ENCODE data around the gene HYKK. TPM values are rescaled to one million over a fixed set of nuclear protein-coding genes. Genes with fewer than 3 reads are reported as not detected.
A peak's percentile ranks its signal among the peaks of the same experiment; 100 is the strongest.
"Not testable (repeated sequence)": the region's sequence is repeated elsewhere in the genome, so short reads cannot be mapped to it uniquely, and the experiment has no call there.

HYKK gene
- 7.1 TPM for total RNA-seq
- 4.8 TPM for polyA plus RNA-seq

GRCh38 chr15:78506971-78507830 is at the start of gene HYKK:
HYKK (plus strand) TSS chr15:78507577; CDS start chr15:78513089, 5,512 bp downstream.
- Histone ChIP-seq H3K4me3 (ENCODE audit: low read depth, low read length) (peak within 1 kb of the TSS; percentile 67), H3K4me1 (ENCODE audit: insufficient read depth) (no peaks in the 10 kb centered on the region), H3K36me3 (ENCODE audit: insufficient read depth) (no peaks in the 10 kb centered on the region), H3K27ac (ENCODE audit: low read depth) (peak within 1 kb of the TSS; percentile 14)
- WGBS = under 1% methylated on average over 63 of the region's 63 CpGs
- peak; percentile 95 for DNase-seq (ENCODE audit: extremely low spot score)

- DNase-seq (ENCODE audit: extremely low spot score) = no peak
- Histone ChIP-seq H3K27ac (ENCODE audit: low read depth) (no peak overlapping the region), H3K36me3 (ENCODE audit: insufficient read depth) (peaks cover 5% of the 10 kb centered on the region), H3K4me3 (ENCODE audit: low read depth, low read length) (no peak overlapping the region), H3K4me1 (ENCODE audit: insufficient read depth) (peaks cover 3% of the 10 kb centered on the region)
- 82% methylated on average over 4 of the region's 4 CpGs for WGBS
These were observed 46.6 kb upstream of the HYKK start for GRCh38 chr15:78460737-78461136.

- Histone ChIP-seq H3K36me3 (ENCODE audit: insufficient read depth) (peaks cover 5% of the 10 kb centered on the region), H3K4me1 (ENCODE audit: insufficient read depth) (peaks cover 2% of the 10 kb centered on the region), H3K4me3 (ENCODE audit: low read depth, low read length) (no peak overlapping the region), H3K27ac (ENCODE audit: low read depth) (peak overlapping the region; percentile 32)
- DNase-seq (ENCODE audit: extremely low spot score) = no peak
- WGBS = 45% methylated on average over 3 of the region's 3 CpGs
These were observed 46.0 kb upstream of the HYKK start for GRCh38 chr15:78461171-78461888.

- 99% methylated on average over 1 of the region's 1 CpG for WGBS
- Histone ChIP-seq H3K4me3 (ENCODE audit: low read depth, low read length) (no peak overlapping the region), H3K4me1 (ENCODE audit: insufficient read depth) (no peaks in the 10 kb centered on the region), H3K27ac (ENCODE audit: low read depth) (no peak overlapping the region), H3K36me3 (ENCODE audit: insufficient read depth) (peaks cover 17% of the 10 kb centered on the region)
- DNase-seq (ENCODE audit: extremely low spot score) = no peak
These were observed 38.3 kb upstream of the HYKK start for GRCh38 chr15:78469031-78469430.

- Histone ChIP-seq H3K4me1 (ENCODE audit: insufficient read depth) (no peaks in the 10 kb centered on the region), H3K27ac (ENCODE audit: low read depth) (no peak overlapping the region), H3K4me3 (ENCODE audit: low read depth, low read length) (no peak overlapping the region), H3K36me3 (ENCODE audit: insufficient read depth) (peaks cover 12% of the 10 kb centered on the region)
- no peak for DNase-seq (ENCODE audit: extremely low spot score)
- WGBS = 78% methylated on average over 5 of the region's 5 CpGs
These were observed 30.1 kb upstream of the HYKK start for GRCh38 chr15:78477295-78477694.

GRCh38 chr15:78479650-78480049 is 27.7 kb upstream of the HYKK start:
- WGBS = 97% methylated on average over 3 of the region's 3 CpGs
- Histone ChIP-seq H3K4me1 (ENCODE audit: insufficient read depth) (no peaks in the 10 kb centered on the region), H3K36me3 (ENCODE audit: insufficient read depth) (peaks cover 5% of the 10 kb centered on the region), H3K4me3 (ENCODE audit: low read depth, low read length) (no peak overlapping the region), H3K27ac (ENCODE audit: low read depth) (no peak overlapping the region)
- DNase-seq (ENCODE audit: extremely low spot score) = no peak

GRCh38 chr15:78481917-78482316 is 25.5 kb upstream of the HYKK start:
- Histone ChIP-seq H3K4me1 (ENCODE audit: insufficient read depth) (no peaks in the 10 kb centered on the region), H3K36me3 (ENCODE audit: insufficient read depth) (peaks cover 9% of the 10 kb centered on the region), H3K27ac (ENCODE audit: low read depth) (no peak overlapping the region), H3K4me3 (ENCODE audit: low read depth, low read length) (no peak overlapping the region)
- DNase-seq (ENCODE audit: extremely low spot score) = no peak
- WGBS = 89% methylated on average over 7 of the region's 7 CpGs

- Histone ChIP-seq H3K4me1 (ENCODE audit: insufficient read depth) (peaks cover 2% of the 10 kb centered on the region), H3K27ac (ENCODE audit: low read depth) (no peak overlapping the region), H3K4me3 (ENCODE audit: low read depth, low read length) (no peak overlapping the region), H3K36me3 (ENCODE audit: insufficient read depth) (peaks cover 6% of the 10 kb centered on the region)
- 68% methylated on average over 1 of the region's 1 CpG for WGBS
- no peak for DNase-seq (ENCODE audit: extremely low spot score)
These were observed 14.5 kb upstream of the HYKK start for GRCh38 chr15:78492872-78493271.

- WGBS = 97% methylated on average over 4 of the region's 4 CpGs
- Histone ChIP-seq H3K36me3 (ENCODE audit: insufficient read depth) (peaks cover 2% of the 10 kb centered on the region), H3K27ac (ENCODE audit: low read depth) (no peak overlapping the region), H3K4me1 (ENCODE audit: insufficient read depth) (no peaks in the 10 kb centered on the region), H3K4me3 (ENCODE audit: low read depth, low read length) (no peak overlapping the region)
- DNase-seq (ENCODE audit: extremely low spot score) = no peak
These were observed 5.5 kb upstream of the HYKK start for GRCh38 chr15:78501857-78502256.

GRCh38 chr15:78502641-78503040 is 4.7 kb upstream of the HYKK start:
- Histone ChIP-seq H3K4me3 (ENCODE audit: low read depth, low read length) (no peak overlapping the region), H3K4me1 (ENCODE audit: insufficient read depth) (no peaks in the 10 kb centered on the region), H3K27ac (ENCODE audit: low read depth) (no peak overlapping the region), H3K36me3 (ENCODE audit: insufficient read depth) (peaks cover 2% of the 10 kb centered on the region)
- no peak for DNase-seq (ENCODE audit: extremely low spot score)
- WGBS = 97% methylated on average over 2 of the region's 2 CpGs

- H3K27ac ChIP-seq (ENCODE audit: low read depth) = peak overlapping the region; percentile 14
- no peaks in the 10 kb centered on the region for H3K36me3 ChIP-seq (ENCODE audit: insufficient read depth)
- DNase-seq (ENCODE audit: extremely low spot score) = no peak
- no peaks in the 10 kb centered on the region for H3K4me1 ChIP-seq (ENCODE audit: insufficient read depth)
- 2% methylated on average over 13 of the region's 13 CpGs for WGBS
- peak overlapping the region; percentile 67 for H3K4me3 ChIP-seq (ENCODE audit: low read depth, low read length)
These were observed 419 bp downstream of the HYKK start for GRCh38 chr15:78507831-78508160.

GRCh38 chr15:78508272-78508671 is 895 bp downstream of the HYKK start:
- H3K4me1 ChIP-seq (ENCODE audit: insufficient read depth) = no peaks in the 10 kb centered on the region
- H3K36me3 ChIP-seq (ENCODE audit: insufficient read depth) = no peaks in the 10 kb centered on the region
- H3K27ac ChIP-seq (ENCODE audit: low read depth) = no peak overlapping the region
- DNase-seq (ENCODE audit: extremely low spot score) = no peak
- WGBS = 34% methylated on average over 6 of the region's 6 CpGs
- H3K4me3 ChIP-seq (ENCODE audit: low read depth, low read length) = peak overlapping the region; percentile 67

- no peak for DNase-seq (ENCODE audit: extremely low spot score)
- 70% methylated on average over 6 of the region's 6 CpGs for WGBS
- H3K36me3 ChIP-seq (ENCODE audit: insufficient read depth) = no peaks in the 10 kb centered on the region
These were observed 2.4 kb downstream of the HYKK start for GRCh38 chr15:78509726-78510312.

GRCh38 chr15:78520035-78520434 is 12.7 kb downstream of the HYKK start:
- H3K4me3 ChIP-seq (ENCODE audit: low read depth, low read length); H3K4me1 ChIP-seq (ENCODE audit: insufficient read depth); H3K36me3 ChIP-seq (ENCODE audit: insufficient read depth); DNase-seq (ENCODE audit: extremely low spot score); H3K27ac ChIP-seq (ENCODE audit: low read depth): not testable (repeated sequence)
- WGBS = 89% methylated on average over 2 of the region's 3 CpGs

More at GRCh38 chr15:78509726-78510312, 2.4 kb downstream of the HYKK start:
- H3K27ac ChIP-seq (ENCODE audit: low read depth) = no peak overlapping the region
- H3K4me3 ChIP-seq (ENCODE audit: low read depth, low read length) = no peak overlapping the region
- no peaks in the 10 kb centered on the region for H3K4me1 ChIP-seq (ENCODE audit: insufficient read depth)

All from urinary bladder (tissue), 4 donors.